ENCODE results near the gene CAMK2A. TPM values are rescaled to one million over a fixed set of nuclear protein-coding genes. Genes with fewer than 3 reads are reported as not detected.

Gene CAMK2A
- total and polyA plus RNA-seq, 2 experiments from 2014 or later: 1.2 to 2.6 TPM

GRCh38 chr5:150278046-150278730 lies 11.4 kb downstream of the CAMK2A start:
- Histone ChIP-seq H3K27ac (no peak overlapping the region), H2AFZ (no peak overlapping the region), H3K9me2 (replicated peaks; ENCODE audit: insufficient read depth) (no peaks in the 10 kb centered on the region), H3K27me3 (no peaks in the 10 kb centered on the region), H4K20me1 (ENCODE audit: insufficient read depth, poor library complexity, severe bottlenecking) (no peaks in the 10 kb centered on the region), H3K4me1 (ENCODE audit: insufficient read depth) (peaks cover 13% of the 10 kb centered on the region), H3K79me2 (no peaks in the 10 kb centered on the region), H3K9me3 (ENCODE audit: low read depth) (no peaks in the 10 kb centered on the region), H3K36me3 (replicated peaks; ENCODE audit: insufficient read depth, low read depth) (no peaks in the 10 kb centered on the region), H3K4me2 (no peak overlapping the region), H3K4me3 (no peak overlapping the region)
- no peak for TF ChIP-seq EZH2 (IDR thresholded peaks at IDR 0.05; ENCODE audit: borderline replicate concordance)
- TF ChIP-seq, protein P1, sequence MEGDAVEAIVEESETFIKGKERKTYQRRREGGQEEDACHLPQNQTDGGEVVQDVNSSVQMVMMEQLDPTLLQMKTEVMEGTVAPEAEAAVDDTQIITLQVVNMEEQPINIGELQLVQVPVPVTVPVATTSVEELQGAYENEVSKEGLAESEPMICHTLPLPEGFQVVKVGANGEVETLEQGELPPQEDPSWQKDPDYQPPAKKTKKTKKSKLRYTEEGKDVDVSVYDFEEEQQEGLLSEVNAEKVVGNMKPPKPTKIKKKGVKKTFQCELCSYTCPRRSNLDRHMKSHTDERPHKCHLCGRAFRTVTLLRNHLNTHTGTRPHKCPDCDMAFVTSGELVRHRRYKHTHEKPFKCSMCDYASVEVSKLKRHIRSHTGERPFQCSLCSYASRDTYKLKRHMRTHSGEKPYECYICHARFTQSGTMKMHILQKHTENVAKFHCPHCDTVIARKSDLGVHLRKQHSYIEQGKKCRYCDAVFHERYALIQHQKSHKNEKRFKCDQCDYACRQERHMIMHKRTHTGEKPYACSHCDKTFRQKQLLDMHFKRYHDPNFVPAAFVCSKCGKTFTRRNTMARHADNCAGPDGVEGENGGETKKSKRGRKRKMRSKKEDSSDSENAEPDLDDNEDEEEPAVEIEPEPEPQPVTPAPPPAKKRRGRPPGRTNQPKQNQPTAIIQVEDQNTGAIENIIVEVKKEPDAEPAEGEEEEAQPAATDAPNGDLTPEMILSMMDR (IDR thresholded peaks at IDR 0.05; ENCODE audit: poor library complexity): no peak
- no peak for TF ChIP-seq EZH2phosphoT487 (IDR thresholded peaks at IDR 0.05; ENCODE audit: low read depth, severe bottlenecking, unreplicated experiment)
- 81% methylated on average over 7 of the region's 7 CpGs for WGBS (ENCODE audit: low lambda C conversion rate, missing lambda C conversion rate)
- DNase-seq (ENCODE audit: low spot score): no peak

GRCh38 chr5:150277043-150277442 lies 12.5 kb downstream of the CAMK2A start:
- no peak for TF ChIP-seq EZH2phosphoT487 (IDR thresholded peaks at IDR 0.05; ENCODE audit: low read depth, severe bottlenecking, unreplicated experiment)
- TF ChIP-seq, protein P1 (IDR thresholded peaks at IDR 0.05; ENCODE audit: poor library complexity): no peak
- no peak for TF ChIP-seq EZH2 (IDR thresholded peaks at IDR 0.05; ENCODE audit: borderline replicate concordance)
- no peaks in the 10 kb centered on the region for H4K20me1 ChIP-seq (ENCODE audit: insufficient read depth, poor library complexity, severe bottlenecking)
- H3K4me1 ChIP-seq (ENCODE audit: insufficient read depth): peaks cover 13% of the 10 kb centered on the region
- no peak overlapping the region for H3K27ac ChIP-seq
- no peaks in the 10 kb centered on the region for H3K36me3 ChIP-seq (replicated peaks; ENCODE audit: insufficient read depth, low read depth)
- 82% methylated on average over 4 of the region's 4 CpGs for WGBS (ENCODE audit: low lambda C conversion rate, missing lambda C conversion rate)
- H3K4me3 ChIP-seq: no peak overlapping the region
- no peak overlapping the region for H3K4me2 ChIP-seq
- H3K9me3 ChIP-seq (ENCODE audit: low read depth): no peaks in the 10 kb centered on the region
- H3K9me2 ChIP-seq (replicated peaks; ENCODE audit: insufficient read depth): no peaks in the 10 kb centered on the region
- no peak for DNase-seq (ENCODE audit: low spot score)
- H3K79me2 ChIP-seq: no peaks in the 10 kb centered on the region
- no peaks in the 10 kb centered on the region for H3K27me3 ChIP-seq
- H2AFZ ChIP-seq: no peak overlapping the region

DNA sequence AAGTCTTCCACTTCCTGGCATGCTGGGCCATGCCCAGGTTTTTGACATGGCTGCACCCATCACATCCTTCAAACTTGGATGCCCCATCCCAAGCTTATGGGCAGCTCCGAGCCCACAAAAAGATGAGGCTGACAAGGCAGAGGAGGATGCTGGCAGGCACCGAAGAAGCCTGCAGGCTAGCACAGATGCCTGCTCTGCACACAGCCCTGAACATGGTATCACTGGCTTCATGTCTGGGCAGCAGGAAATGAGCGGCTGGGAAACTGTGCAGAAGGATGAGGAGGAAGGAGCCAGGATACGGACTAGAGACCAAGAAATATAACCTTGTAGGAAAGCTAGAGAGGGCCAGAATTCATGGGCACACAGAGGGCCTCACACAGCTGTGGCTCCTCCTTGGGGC lies 14.8 kb downstream of the CAMK2A start:
- H4K20me1 ChIP-seq (ENCODE audit: insufficient read depth, poor library complexity, severe bottlenecking): no peaks in the 10 kb centered on the region
- 91% methylated on average over 4 of the region's 4 CpGs for WGBS (ENCODE audit: low lambda C conversion rate, missing lambda C conversion rate)

More for the DNA sequence above, 14.8 kb downstream of the CAMK2A start:
- Histone ChIP-seq H3K4me2 (no peak overlapping the region), H3K9me3 (ENCODE audit: low read depth) (no peaks in the 10 kb centered on the region), H3K27ac (no peak overlapping the region), H3K9me2 (replicated peaks; ENCODE audit: insufficient read depth) (no peaks in the 10 kb centered on the region), H3K27me3 (no peaks in the 10 kb centered on the region), H3K4me1 (ENCODE audit: insufficient read depth) (peaks cover 12% of the 10 kb centered on the region), H3K79me2 (no peaks in the 10 kb centered on the region), H3K4me3 (no peak overlapping the region), H2AFZ (no peak overlapping the region), H3K36me3 (replicated peaks; ENCODE audit: insufficient read depth, low read depth) (no peaks in the 10 kb centered on the region)
- no peak for TF ChIP-seq EZH2phosphoT487 (IDR thresholded peaks at IDR 0.05; ENCODE audit: low read depth, severe bottlenecking, unreplicated experiment)
- TF ChIP-seq, protein P1 (IDR thresholded peaks at IDR 0.05; ENCODE audit: poor library complexity): no peak
- TF ChIP-seq EZH2 (IDR thresholded peaks at IDR 0.05; ENCODE audit: borderline replicate concordance): no peak
- no peak for DNase-seq (ENCODE audit: low spot score)
